B cell (primary cell): ENCODE data around the gene PTPN6. TPM values are rescaled to one million over a fixed set of nuclear protein-coding genes. Genes with fewer than 3 reads are reported as not detected.

ENCODE experiments used
- ATAC-seq: fragments of 200-7000 bp; cut with Tn5 transposase; one replicate; pipeline ENCODE4 v1.10.0; 2021; ENCODE audit warnings: low read depth, mild to moderate bottlenecking, moderate number of reproducible peaks, moderate library complexity
- CTCF ChIA-PET: fragments of 350-600 bp; sonication (Branson Sonifier 250); formaldehyde crosslinking; loops from one replicate; lab custom pipeline; 2021; ENCODE audit warnings: antibody characterized with exemption, inconsistent platforms; lab: Charles Lee
- POLR2A ChIA-PET: fragments of 350-600 bp; sonication (Branson Sonifier 250); formaldehyde crosslinking; loops from one replicate; lab custom pipeline; 2021; ENCODE audit warnings: antibody characterized with exemption; lab: Charles Lee
- DNase-seq: peaks from one replicate; pipeline ENCODE4 v3.0.0; 2013
- H2AFZ ChIP-seq: 2 replicates; pipeline ENCODE4 v1.6.1; 2012; ENCODE audit warnings: mild to moderate bottlenecking, low read depth, low read length; ENCODE audit not compliant: insufficient read depth, poor library complexity, severe bottlenecking
- H3K27ac ChIP-seq, 2 donors: 1 replicate in 1 of 2; 2 replicates in 1 of 2; pipeline ENCODE4 v1.5.1; 2012 to 2013; ENCODE audit warnings: low read length in 2 of 2, mild to moderate bottlenecking in 2 of 2, moderate library complexity in 1 of 2
- H3K27me3 ChIP-seq, 4 experiments: fragments of 200-600 bp in 1 of 4; sonication (generic) in 1 of 4; replicated peaks in 1 of 4; 1 replicate in 2 of 4; 2 replicates in 2 of 4; pipeline versions ENCODE4 v1.6.1 to v1.7.0; 2013 to 2016; ENCODE audit warnings: low read length in 3 of 4, mild to moderate bottlenecking in 2 of 4, mixed read lengths in 1 of 4, moderate library complexity in 1 of 4; ENCODE audit not compliant: insufficient read depth in 4 of 4, control insufficient read depth in 3 of 4; ENCODE audit errors: control extremely low read depth in 1 of 4
- H3K36me3 ChIP-seq, 2 experiments: replicated peaks in 1 of 2; 1 replicate in 1 of 2; 2 replicates in 1 of 2; pipeline versions ENCODE4 v1.6.1 to v1.7.1; 2013; ENCODE audit warnings: low read length in 1 of 2; ENCODE audit not compliant: insufficient read depth in 2 of 2, control insufficient read depth in 1 of 2; ENCODE audit errors: control extremely low read depth in 1 of 2, extremely low read depth in 1 of 2
- H3K4me1 ChIP-seq, 2 donors: fragments of 200-600 bp in 1 of 2; sonication (generic) in 1 of 2; 1 replicate in 1 of 2; 2 replicates in 1 of 2; pipeline versions ENCODE4 v1.5.1 to v1.6.1; 2013 to 2017; ENCODE audit warnings: low read length in 2 of 2; ENCODE audit not compliant: control insufficient read depth in 2 of 2, insufficient read depth in 2 of 2
- H3K4me2 ChIP-seq: replicated peaks from 2 replicates; pipeline ENCODE3; 2012; ENCODE audit warnings: mild to moderate bottlenecking, low read depth, low read length; ENCODE audit not compliant: poor library complexity, severe bottlenecking
- H3K4me3 ChIP-seq, 5 experiments: fragments of 200-600 bp in 1 of 5; sonication (generic) in 1 of 5; 1 replicate in 3 of 5; 2 replicates in 2 of 5; pipeline versions ENCODE4 v1.5.1 to v1.7.0; 2011 to 2016; ENCODE audit warnings: low read length in 4 of 5, mild to moderate bottlenecking in 4 of 5, low read depth in 2 of 5, control low read depth in 1 of 5, moderate library complexity in 1 of 5; ENCODE audit not compliant: insufficient read depth in 1 of 5; ENCODE audit errors: control extremely low read depth in 1 of 5, extremely low read depth in 1 of 5
- H3K79me2 ChIP-seq: fragments of 200-600 bp; sonication (generic); one replicate; pipeline ENCODE4 v1.6.0; 2016; ENCODE audit warnings: low read length; ENCODE audit not compliant: control insufficient read depth, insufficient read depth
- H3K9ac ChIP-seq: fragments of 200-600 bp; sonication (generic); 2 replicates; pipeline ENCODE4 v1.6.1; 2017; ENCODE audit warnings: mild to moderate bottlenecking, low read length, moderate library complexity
- H3K9me3 ChIP-seq, 3 donors: one replicate each; pipeline versions ENCODE4 v1.6.1 to v1.7.1; 2013; ENCODE audit warnings: low read length in 2 of 3; ENCODE audit not compliant: control insufficient read depth in 2 of 3, insufficient read depth in 1 of 3; ENCODE audit errors: control extremely low read depth in 1 of 3
- H4K20me1 ChIP-seq: 2 replicates; pipeline ENCODE4 v1.6.0; 2012; ENCODE audit warnings: mild to moderate bottlenecking, low read length; ENCODE audit not compliant: insufficient read depth, control insufficient read depth, poor library complexity, severe bottlenecking
- H3K27ac Mint-ChIP-seq: one replicate; pipeline ENCODE4 v1.8.0; 2021; ENCODE audit warnings: mixed read lengths
- H3K27me3 Mint-ChIP-seq: one replicate; pipeline ENCODE4 v1.8.0; 2021; ENCODE audit warnings: mixed read lengths
- H3K4me1 Mint-ChIP-seq: one replicate; pipeline ENCODE4 v1.8.0; 2021; ENCODE audit warnings: mixed read lengths
- H3K4me3 Mint-ChIP-seq: one replicate; pipeline ENCODE4 v1.8.0; 2021; ENCODE audit warnings: mixed read lengths
- H3K9me3 Mint-ChIP-seq: one replicate; pipeline ENCODE4 v1.8.0; 2022; ENCODE audit warnings: mixed read lengths; ENCODE audit not compliant: insufficient read depth
- CTCF ChIP-seq: fragments of 200-600 bp; IDR thresholded peaks from one replicate; pipeline ENCODE4 v1.8.0; 2022; ENCODE audit warnings: antibody characterized with exemption, mild to moderate bottlenecking
- EZH2 ChIP-seq: IDR thresholded peaks from 2 replicates; pipeline ENCODE4 v1.6.1; 2012; ENCODE audit warnings: borderline replicate concordance, low read depth, mild to moderate bottlenecking, moderate library complexity, low read length; ENCODE audit not compliant: insufficient read depth, poor library complexity, severe bottlenecking
- WGBS: methylation state at CpG from one replicate; pipeline ENCODE4 v1.1.5; 2013; ENCODE audit warnings: missing lambda C conversion rate; ENCODE audit not compliant: insufficient coverage; 5-methylcytosine and 5-hydroxymethylcytosine counted together
- intact Hi-C: fragments of 100-400 bp; cut with micrococcal nuclease; formaldehyde crosslinking; loops from one replicate; pipeline ENCODE4 v1.10.0; 2022
- polyA plus RNA-seq: library from polyadenylated mRNA; depleted of rRNA; stranded (reverse); fragments of >200 nt; gene quantifications from 2 replicates; pipeline ENCODE4 v1.2.3, GENCODE V29; 2012
- total RNA-seq, 2 donors: library from RNA; stranded (reverse); fragments of 120-200 nt in 1 of 2; gene quantifications; 1 replicate in 1 of 2; 2 replicates in 1 of 2; pipeline versions ENCODE4 v1.2.3 to v1.2.4, GENCODE V29; 2013 to 2022

PTPN6 gene
- total and polyA plus RNA-seq, 2 donors (not counting 1 experiment from before 2014, with no cell fraction given): 312 to 874 TPM

- 91% methylated on average over 11 of the region's 14 CpGs for WGBS
- H3K36me3 ChIP-seq: peaks cover 0 to 16% of the 10 kb centered on the region in 2 experiments
- ChIA-PET POLR2A (interaction anchor here (4.4 to 18.5 kb wide), 2 partner anchors 9 to 23 kb away, joined by 37 to 662 read pairs; partner anchors contain the start of genes ATN1 and PTPN6), CTCF (interaction anchor here (1.0 to 3.6 kb wide), 6 partner anchors 9 to 63 kb away, joined by 3 to 19 read pairs (median 7); partner anchors contain the start of genes C12orf57, RNU7-1 and SPSB2)
- no peak overlapping the region for H3K9ac ChIP-seq
- H3K79me2 ChIP-seq: peaks cover 20% of the 10 kb centered on the region
- Mint-ChIP-seq H3K9me3 (no peaks in the 10 kb centered on the region), H3K27me3 (no peaks in the 10 kb centered on the region), H3K4me3 (peak overlapping the region; percentile 41), H3K4me1 (peaks cover 39% of the 10 kb centered on the region), H3K27ac (peak overlapping the region; percentile 97)
- ATAC-seq: no peak
- no peaks in the 10 kb centered on the region for H3K27me3 ChIP-seq
- H4K20me1 ChIP-seq: no peaks in the 10 kb centered on the region
- no peak overlapping the region for H3K4me3 ChIP-seq
- no peaks in the 10 kb centered on the region for H3K9me3 ChIP-seq
- no peak overlapping the region for H2AFZ ChIP-seq
- TF ChIP-seq EZH2 (no peak), CTCF (no peak)
- H3K27ac ChIP-seq: peak overlapping the region; percentile 88 to 91
- H3K4me2 ChIP-seq: peak overlapping the region; percentile 97
- intact Hi-C loops: loop anchor here (2.0 to 5.0 kb wide), 2 partner anchors 83 kb away; partner anchors contain the start of genes CDCA3, LPCAT3 and USP5
- DNase-seq: no peak
- H3K4me1 ChIP-seq: peaks cover 17 to 27% of the 10 kb centered on the region in 2 donors
Observed at GRCh38 chr12:6935371-6936193, 15.6 kb upstream of the PTPN6 start.
